GM19023 (cell line): ENCODE results near the gene MAST2.
"Not testable (repeated sequence)": the region's sequence is repeated elsewhere in the genome, so short reads cannot be mapped to it uniquely, and the experiment has no call there.

Experiments used
- ATAC-seq: cut with Tn5 transposase; IDR thresholded peaks from one replicate; pipeline ENCODE4 v1.9.1; 2021; ENCODE audit warnings: mild to moderate bottlenecking, moderate library complexity; ENCODE audit not compliant: unreplicated experiment

MAST2 gene

DNA sequence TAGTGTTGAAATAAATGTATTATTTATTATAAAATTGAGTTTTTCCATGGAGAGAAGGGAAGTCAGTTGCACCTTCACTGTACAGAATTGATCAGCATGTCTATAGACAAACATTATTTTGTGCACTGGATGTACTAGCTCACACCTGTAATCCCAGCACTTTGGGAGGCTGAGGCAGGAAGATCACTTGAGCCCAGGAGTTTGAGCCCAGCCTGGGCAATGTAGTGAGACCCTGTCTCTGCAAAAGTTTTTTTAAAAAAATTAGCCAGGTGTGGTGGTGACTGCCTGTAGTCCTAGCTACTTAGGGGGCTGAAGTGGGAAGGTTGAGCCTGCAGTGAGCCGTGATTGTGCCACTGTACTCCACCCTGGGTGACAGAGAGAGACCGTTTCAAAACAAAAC, 87.7 kb downstream of the MAST2 start:
- ATAC-seq = no peak

DNA sequence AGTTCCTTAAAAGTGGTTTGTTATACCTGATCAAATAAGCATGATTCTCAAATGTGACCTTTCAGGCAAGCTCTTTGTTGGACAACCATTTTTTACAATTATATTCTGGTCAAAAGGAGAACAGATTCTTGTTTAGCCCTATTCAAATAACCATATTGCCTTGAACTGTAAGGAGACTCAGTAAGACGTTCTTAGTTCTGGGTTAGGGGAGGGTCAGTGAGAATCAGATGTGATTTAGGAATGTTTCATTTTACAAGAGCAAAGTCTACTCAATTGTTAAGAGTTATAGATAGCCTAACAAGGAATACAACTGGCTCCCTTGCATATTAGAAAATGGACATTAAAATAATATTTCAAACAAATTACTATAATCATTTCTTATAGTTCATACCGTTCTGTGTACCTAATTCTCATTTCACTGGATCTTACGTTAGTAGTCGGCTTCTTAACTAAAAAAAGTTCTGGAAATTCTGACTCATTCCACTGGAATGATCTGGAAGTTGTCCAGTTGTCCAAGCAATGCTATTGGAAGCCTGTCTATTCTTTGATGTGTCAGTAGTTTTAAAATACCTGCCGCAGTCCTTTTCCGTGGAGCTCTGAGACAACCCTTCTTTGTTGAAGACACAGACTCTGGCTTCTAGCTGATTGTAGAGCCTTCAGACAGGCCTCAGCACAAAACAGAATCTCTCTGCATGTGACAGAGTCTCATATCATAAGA, 88.8 kb downstream of the MAST2 start:
- ATAC-seq = no peak

DNA sequence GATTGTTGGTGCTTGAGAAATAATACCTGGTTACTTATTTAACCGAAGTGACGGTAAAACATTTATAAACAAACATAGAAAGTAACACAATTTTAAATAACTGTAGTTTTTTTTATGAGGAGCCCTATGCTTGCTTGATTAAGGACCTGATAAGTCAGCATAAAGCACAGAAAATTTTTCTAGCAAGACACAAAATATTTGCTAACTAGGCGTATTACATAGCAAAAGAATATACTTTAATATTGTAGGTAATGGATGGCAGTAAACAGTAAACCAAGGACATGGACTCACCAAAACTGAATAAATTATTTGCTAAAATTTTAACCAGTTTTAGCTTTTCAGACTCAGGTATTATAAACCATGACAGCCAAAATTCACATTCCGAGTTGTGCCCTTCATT, 90.9 kb downstream of the MAST2 start:
- ATAC-seq = no peak

DNA sequence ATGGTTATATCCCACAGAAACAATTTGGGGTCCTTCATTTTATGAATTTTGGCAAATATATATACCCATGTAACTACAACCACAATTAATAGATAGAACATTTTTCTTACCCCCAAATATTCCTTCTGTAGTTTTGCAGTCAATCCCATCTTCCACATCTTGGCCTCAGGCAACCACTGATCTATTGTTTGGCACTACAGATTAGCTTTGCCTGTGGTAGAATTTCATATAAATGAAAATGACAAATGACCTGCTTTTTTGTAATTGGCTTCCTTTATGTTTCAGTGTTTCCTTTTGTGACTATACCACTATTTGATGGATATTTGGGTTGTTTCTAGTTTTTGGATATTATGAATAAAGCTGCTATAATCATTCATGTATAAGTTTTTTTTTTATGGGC, 91.5 kb downstream of the MAST2 start:
- no peak for ATAC-seq

DNA sequence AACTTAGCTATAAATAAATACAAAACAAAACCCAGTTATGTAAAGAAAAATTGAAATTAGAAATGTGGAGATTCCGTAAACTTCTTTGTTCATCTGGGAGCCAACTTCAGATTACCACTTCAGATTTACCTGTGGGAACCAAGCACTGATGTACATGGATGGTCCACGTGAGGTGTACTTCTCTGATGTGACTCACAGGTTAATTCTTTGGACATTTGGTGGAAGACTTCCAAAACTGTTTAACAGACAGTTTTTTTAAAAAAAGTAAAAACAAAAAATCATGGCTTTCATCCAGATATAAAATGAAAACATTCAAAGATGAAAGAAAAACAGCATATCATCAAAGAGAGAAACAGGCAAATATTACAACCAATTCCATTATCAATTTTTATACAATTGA, 92.0 kb downstream of the MAST2 start:
- ATAC-seq = no peak

DNA sequence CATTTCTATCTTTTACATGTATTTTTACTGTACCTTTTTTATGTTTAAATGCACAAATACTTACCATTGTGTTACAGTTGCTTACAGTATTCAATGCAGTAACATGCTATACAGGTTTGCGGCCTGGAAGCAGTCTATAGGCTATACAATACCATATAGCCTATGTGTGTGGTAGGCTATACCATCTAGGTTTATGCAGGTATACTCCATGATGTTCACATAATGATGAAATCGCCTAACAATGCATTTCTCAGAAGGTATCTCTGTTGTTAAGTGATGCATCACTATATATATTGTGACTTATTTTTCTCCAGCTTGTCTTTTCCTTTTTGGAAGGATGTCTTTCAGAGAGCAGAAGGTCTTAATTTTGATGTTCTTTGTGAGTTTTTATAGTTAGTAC, 103.5 kb downstream of the MAST2 start:
- ATAC-seq = no peak

DNA sequence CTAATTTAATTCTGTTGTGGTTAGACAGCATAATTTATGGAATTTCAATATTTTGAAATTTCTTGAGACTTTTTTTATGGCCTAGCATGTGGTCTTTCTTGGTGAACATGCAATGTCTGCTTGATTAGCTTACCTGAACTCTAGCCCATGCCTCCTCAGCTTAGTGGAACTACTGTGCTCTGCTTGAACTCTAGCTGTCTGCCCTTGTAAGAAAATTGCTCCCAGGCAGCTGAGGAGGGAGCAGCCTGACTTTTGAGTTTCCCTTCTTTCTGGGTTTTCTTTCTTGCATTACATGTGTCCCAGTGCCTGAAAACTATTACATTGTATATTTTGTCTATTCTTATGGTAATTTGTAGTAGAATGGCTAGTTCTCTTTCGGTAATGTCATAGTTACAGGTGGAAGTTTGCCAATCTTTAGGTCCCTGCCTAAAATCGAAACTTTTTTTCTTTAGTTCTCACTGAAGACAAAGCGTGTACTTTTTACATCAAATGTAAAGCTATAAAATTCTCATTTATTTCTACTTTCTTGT, 105.3 kb downstream of the MAST2 start:
- ATAC-seq = no peak

DNA sequence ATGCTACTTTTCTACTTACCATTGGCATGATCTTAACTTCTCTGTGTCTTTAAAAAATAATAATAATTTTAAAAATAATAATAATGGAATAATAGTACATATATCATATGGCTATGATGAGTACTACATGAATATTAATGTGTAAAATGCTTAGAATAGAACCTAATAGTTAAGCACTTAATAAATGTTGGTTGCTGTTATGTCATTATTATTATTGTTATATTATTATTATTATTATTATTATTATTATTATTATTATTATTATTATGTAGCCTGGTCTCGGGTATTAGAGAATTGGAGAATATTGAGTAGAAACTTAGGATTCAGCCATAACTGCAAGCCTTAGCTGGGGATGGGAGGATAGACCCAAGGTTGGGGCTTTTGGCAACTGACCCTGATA, 108.2 kb downstream of the MAST2 start:
- ATAC-seq = no peak

DNA sequence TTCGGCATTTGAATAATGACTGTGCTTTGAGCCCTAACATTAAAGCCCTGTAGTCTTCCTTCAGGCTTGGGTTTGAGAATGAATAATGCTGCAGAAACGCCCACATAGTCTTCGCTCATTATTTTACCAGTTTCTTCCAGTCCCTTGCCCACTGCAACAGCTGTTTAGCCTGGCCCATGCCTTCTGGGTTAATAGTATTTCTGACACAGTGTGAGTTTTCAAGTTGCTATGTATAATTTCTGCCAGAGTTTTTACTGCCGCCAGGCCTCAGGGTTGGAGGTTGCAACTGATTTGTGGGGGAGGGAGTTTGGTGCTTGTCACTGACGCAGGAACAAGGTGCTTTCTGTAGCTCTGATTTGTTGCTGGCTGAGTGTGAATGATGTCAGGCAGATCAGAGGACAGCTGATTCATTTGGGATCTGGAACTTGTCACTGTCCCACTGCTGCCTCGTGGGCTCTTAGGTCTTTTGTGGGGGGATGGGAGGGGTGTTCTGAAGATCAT, 109.8 kb downstream of the MAST2 start:
- ATAC-seq = no peak

DNA sequence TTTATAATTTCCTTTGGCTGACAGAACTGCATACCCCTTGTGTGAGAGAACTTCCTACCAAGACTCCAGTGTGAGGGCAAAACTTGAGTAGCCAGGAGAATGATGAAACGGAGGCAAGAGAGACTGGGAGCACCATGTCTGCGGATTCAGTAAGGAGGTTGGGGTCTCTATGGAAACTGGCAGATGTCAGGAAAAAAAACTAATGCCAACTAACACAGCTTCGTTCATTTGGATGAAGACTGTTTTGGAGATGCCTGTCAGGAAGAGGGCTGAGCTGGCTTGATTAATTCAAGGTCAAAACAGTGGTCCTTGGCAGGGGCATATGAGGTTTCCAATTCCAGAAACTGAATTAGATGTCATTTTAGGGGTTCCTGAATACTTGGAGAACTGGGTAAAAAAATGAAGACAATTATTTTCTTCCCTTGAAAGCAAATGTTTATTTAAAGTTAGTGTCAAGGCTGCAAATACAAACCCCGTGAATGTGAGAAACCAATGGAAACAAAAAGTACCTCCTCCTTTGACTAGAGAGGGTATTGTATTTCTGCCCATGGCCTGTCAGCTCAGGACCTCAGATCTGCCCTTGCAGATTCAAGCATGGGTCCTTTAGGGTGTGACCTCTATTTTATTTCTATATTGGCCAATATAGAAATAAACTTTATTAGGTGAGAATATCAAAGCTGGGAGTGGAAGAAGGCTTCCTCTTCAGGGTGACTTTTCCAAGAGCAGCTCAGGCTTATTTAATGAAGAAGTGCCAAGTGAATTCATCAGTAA, 110.5 kb downstream of the MAST2 start:
- no peak for ATAC-seq

DNA sequence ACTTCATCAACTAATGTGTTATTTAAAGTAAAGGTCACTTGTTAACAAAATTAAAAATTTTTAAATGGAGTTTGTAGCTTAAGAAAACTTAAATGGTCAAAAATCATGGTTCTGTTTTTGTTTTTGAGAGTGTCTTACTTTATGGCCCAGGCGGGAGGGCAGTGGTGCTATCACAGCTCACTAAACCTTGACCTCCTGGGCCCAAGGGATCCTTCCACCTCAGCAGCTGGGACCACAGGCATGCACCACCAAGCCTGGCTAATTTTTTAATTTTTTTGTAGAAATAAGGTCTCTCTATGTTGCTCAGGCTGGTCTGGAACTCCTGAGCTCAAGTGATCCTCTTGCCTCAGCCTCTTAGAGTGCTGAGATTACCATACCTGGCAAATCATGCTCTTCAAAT, 111.4 kb downstream of the MAST2 start:
- ATAC-seq = no peak

DNA sequence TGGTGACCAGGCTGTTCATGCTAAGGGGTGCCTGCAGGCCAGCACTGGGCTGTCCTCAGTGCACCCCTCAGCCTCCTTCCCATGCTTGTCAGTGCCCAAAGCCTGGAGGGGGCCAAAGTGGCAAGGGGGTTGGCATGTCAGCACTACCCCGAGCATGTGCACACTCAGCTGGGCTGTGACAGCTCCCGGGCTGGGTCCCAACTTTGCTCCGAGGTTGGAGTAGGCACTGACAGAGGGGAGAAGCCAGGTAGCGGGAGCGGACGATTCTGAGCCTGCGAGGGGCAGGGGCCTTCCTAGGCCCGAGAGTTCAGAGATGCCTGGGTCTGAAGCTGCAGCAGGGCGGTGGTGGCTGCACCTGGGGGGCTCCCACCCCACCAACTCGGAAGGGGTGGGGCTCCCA, 119.0 kb downstream of the MAST2 start:
- no peak for ATAC-seq

DNA sequence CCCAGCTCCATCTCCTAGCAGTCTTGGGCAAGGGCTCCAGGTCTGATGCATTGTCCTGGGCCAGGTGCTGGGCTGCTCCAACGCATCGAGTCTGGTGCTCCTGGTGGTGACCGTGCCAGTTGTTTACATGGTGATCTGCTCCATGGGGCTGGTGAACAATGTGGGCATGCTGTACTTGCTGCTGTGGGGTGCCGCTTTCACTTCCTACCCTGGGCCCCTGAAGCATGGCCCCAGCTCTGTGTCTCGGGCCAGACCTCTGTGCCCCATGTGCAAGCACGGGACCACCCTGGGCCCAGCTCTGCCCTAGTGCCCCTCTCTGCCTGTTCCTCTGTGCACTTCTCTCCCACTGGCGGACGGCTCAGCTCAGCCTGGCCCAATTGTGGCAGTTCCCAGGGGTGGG, 119.4 kb downstream of the MAST2 start:
- no peak for ATAC-seq

DNA sequence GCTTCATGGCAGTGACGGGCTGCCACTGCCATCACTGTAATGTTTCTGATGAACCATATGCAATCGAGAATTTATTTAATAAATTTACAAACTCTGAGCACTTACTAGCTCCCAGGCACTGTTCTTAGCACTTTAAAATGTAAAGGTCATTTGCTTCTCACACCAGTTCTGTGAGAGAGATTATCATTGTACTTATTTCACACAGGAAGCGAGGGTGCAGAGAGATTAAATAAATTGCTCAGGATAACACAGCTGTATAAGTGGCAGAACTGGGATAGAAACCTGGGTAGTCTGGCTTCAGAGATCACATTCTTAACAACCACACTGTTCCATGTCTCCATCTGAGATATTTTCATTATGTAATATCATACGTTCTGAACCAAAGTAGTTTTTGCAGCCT, 119.9 kb downstream of the MAST2 start:
- ATAC-seq = no peak

DNA sequence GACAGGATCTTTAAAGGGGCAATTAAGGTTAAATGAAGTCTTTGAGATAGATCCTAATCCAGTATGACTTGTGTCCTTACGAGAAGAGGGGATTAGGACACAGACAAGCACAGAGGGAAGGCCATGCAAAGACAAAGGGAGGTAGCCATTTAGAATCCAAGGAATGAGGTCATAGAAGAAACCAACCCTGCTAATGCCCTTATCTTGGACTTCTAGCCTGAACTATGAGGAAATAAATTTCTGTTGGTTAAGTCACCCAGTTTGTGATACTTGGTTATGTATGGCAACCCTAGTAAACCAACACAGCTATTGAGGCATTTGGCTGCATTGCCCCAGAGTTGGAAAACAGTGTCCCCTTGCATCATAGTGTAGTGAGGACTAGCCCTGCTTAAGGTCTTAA, 121.3 kb downstream of the MAST2 start:
- no peak for ATAC-seq

DNA sequence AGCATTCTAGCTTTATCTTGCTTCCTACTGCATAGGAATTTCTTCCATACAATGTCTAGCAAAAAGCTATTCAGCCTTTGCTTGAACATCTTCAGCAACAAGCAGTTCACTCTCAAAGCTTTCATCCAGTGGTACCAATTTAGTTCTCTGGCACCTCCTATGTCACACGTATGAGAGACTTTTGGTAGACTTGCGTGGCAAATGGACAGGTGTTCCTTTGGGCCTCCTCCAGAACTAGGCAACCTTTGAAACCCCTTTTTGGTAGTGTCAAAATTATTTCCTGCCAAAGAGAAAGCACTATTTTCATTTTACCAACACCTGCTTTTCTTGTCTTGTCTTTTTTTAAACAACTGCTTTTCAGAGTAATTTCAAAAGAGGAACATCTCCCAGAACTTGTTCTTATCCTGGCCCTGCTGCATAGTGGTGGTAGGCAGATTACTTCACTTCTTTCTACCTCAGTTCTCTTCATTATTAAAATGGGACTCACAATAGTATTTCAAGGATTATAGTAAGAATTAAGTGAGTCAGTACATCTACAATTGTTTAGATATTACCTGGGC, 122.4 kb downstream of the MAST2 start:
- ATAC-seq = no peak

DNA sequence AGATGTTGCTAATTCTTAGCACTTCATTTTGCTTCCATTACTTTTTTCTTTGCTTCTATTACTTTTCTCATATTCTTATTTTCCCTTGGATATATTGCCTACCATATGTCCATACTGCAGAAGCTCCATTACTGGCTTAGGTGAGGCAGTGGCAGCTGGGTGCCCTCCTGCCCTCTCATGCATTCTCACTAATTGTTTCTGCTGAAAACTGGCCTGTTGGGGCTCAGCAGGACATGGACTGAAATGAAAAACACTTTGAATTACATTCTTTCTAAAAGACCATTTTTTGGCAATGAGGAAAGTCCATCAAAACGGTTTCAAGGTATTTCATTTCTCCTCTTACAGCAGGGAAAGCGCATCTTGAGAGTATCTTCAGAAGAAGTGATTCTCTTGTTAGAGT, 122.9 kb downstream of the MAST2 start:
- ATAC-seq = no peak

DNA sequence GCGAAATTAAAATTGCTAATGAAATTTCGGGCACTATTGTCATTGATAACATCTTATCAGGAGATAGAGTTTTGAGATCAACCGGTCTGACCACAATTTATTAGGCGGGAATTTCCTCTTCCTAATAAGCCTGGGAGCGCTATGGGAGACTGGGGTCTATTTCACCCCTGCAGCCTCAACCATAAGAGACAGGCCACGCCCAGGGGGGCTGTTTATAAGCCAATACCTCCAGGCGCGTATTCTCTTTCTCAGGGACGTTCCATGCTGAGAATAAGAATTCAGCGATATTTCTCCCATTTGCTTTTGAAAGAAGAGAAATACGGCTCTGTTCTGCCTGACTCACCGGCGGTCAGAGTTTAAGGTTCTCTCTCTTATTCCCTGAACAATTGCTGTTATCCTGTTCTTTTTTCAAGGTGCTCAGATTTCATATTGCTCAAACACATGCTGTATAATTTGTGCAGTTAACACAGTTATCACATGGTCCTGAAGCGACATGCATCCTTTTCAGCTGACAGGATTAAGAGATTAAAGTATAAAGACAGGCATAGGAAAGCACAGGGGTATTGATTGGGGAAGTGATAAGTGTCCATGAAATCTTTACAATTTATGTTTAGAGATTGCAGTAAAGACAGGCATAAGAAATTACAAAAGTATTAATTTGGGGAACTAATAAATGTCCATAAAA, 124.0 kb downstream of the MAST2 start:
- not testable (repeated sequence) for ATAC-seq

DNA sequence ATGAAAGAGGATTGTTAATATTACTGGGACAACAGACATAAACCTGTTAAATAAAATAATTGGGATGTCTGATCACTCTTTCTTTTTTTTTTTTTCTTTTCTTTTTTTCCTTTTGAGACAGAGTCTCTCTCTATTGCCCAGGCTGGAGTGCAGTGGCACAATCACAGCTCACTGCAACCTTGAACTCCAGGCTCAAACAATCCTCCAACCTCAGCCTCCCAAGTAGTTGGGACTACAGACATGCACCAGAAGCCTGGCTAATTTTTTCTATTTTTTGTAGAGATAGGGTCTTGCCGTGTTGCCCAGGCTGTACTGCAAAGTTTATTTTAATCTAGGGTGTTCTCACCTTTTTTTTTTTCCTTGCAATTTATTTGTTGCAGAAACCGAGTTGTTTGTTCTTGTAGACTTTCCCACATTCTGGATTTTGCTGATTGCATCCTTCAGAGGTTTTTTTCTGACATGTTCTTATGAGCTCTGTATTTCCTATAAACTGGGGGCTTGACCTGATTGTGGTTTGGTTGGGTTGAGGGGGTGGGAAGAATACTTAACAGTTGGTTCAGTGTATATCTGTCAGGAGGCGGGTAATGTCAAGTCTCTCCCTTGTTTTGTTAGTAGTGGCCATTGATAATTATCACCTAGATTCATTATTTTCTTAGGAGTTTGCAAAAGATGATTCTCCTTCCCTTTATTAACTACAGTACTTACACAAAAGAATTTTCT, 125.2 kb downstream of the MAST2 start:
- ATAC-seq = no peak

DNA sequence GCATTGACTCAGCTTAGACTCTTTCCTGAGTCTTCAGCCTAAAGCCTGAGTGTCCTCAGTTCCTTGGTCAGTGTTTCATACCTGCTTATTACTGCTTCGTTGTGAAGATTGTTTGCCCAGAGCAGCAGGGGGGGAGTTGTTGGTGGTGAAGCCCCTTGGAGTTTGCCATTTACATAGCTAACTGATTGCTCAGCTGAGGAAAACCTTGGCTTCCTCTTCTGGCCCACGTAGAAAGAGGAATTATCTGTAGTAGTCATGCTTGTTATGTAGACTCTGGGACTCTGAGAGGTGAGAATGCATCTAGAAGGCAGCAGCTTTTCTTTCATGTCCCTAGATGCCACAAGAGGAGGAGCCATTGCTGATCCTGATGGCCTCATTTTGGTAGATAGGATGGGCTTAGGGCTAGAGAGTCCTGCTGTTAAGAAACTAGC, 125.9 kb downstream of the MAST2 start:
- ATAC-seq = no peak
